Measurements from ENCODE around the gene RYR2. TPM values are rescaled to one million over a fixed set of nuclear protein-coding genes. Genes with fewer than 3 reads are reported as not detected.

Gene RYR2
- total and polyA plus RNA-seq, 8 donors = 1.6 to 6.9 (median 4.4) TPM

DNA sequence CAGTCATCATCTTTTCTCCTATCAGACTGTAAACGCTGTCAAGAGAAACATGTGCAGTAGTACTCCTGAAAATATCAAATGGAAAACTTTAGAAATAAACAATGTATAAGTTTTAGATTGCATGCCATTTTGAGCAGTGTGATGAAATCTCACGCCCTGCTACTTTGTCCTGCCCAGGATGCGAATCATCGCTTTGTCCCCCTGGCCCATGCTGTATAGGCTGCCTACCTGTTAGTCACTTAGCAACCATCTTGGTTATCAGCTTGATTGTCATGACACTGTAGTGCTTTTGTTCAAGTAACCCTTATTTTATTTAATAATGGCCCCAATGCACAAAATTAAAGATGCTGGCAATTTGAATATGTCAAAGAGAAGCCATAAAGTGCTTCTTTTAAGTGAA lies 485.8 kb downstream of the RYR2 start:
- Histone ChIP-seq H3K36me3 (no peaks in the 10 kb centered on the region), H3K9me3 (no peaks in the 10 kb centered on the region), H3K27ac (no peak overlapping the region), H3K4me1 (no peaks in the 10 kb centered on the region), H3K4me3 (no peak overlapping the region), H3K27me3 (no peaks in the 10 kb centered on the region)
- intact Hi-C loops (cut with DNase I) = no loop called here
- ATAC-seq (no peak), FAIRE-seq (no peak), DNase-seq (no peak)
- TF ChIP-seq, protein P1, sequence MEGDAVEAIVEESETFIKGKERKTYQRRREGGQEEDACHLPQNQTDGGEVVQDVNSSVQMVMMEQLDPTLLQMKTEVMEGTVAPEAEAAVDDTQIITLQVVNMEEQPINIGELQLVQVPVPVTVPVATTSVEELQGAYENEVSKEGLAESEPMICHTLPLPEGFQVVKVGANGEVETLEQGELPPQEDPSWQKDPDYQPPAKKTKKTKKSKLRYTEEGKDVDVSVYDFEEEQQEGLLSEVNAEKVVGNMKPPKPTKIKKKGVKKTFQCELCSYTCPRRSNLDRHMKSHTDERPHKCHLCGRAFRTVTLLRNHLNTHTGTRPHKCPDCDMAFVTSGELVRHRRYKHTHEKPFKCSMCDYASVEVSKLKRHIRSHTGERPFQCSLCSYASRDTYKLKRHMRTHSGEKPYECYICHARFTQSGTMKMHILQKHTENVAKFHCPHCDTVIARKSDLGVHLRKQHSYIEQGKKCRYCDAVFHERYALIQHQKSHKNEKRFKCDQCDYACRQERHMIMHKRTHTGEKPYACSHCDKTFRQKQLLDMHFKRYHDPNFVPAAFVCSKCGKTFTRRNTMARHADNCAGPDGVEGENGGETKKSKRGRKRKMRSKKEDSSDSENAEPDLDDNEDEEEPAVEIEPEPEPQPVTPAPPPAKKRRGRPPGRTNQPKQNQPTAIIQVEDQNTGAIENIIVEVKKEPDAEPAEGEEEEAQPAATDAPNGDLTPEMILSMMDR (IDR thresholded peaks at IDR 0.05) = no peak
- WGBS, 2 donors = 70 to 76% methylated on average over 4 of the region's 4 CpGs

DNA sequence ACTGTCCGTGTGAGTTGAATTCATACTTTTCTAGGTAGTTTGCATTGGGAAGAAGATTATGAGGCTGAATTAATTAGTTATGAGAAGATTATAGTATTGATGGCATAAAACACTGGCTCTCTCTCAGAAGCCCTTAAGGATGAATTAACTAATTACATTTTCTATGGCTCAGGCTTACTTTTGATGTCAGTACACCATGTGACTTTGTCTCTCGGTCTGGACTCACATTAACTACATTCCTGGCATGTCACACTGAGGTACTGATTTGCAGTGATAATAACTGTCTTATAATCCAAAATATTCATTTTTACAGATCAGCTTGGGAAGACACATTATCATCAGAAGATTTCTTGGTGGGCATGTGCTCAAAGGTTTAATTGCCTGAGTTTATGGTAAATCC lies 486.6 kb downstream of the RYR2 start:
- Histone ChIP-seq H3K4me3 (no peak overlapping the region), H3K27ac (no peak overlapping the region), H3K9me3 (no peaks in the 10 kb centered on the region), H3K27me3 (no peaks in the 10 kb centered on the region), H3K36me3 (no peaks in the 10 kb centered on the region), H3K4me1 (no peaks in the 10 kb centered on the region)
- TF ChIP-seq, protein P1 (IDR thresholded peaks at IDR 0.05) = no peak
- FAIRE-seq (no peak), ATAC-seq (no peak), DNase-seq (no peak)
- intact Hi-C loops (cut with DNase I) = no loop called here
- WGBS, 2 donors = 61 to 67% methylated on average over 2 of the region's 2 CpGs

DNA sequence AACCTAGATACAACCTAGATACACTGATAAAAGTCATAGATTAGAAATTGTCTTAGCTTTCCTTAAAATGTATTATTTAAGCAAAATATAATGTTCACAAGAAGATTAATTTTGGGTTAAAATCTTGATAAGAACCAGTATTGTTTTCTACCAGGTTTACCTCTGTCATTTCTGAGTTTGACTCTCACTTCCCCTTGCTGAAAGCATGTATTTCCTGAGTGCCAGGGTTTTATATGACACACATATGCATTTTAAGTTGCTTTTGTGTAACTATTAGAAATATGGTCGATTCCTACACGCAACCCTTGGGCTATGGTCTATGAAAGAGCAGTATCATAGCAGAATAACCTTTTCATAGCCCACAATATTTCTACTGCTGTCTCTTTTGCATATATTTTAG lies 497.1 kb downstream of the RYR2 start:
- no peak for ATAC-seq
- no peaks in the 10 kb centered on the region for H3K36me3 ChIP-seq
- intact Hi-C loops (cut with DNase I) = no loop called here
- no peak overlapping the region for H3K27ac ChIP-seq
- H3K9me3 ChIP-seq = no peaks in the 10 kb centered on the region
- no peak for DNase-seq
- no peaks in the 10 kb centered on the region for H3K4me1 ChIP-seq
- H3K27me3 ChIP-seq = no peaks in the 10 kb centered on the region
- no peak overlapping the region for H3K4me3 ChIP-seq
- FAIRE-seq = no peak
- TF ChIP-seq, protein P1 (IDR thresholded peaks at IDR 0.05) = no peak
- WGBS, 2 donors = 94 to 95% methylated on average over 2 of the region's 2 CpGs

DNA sequence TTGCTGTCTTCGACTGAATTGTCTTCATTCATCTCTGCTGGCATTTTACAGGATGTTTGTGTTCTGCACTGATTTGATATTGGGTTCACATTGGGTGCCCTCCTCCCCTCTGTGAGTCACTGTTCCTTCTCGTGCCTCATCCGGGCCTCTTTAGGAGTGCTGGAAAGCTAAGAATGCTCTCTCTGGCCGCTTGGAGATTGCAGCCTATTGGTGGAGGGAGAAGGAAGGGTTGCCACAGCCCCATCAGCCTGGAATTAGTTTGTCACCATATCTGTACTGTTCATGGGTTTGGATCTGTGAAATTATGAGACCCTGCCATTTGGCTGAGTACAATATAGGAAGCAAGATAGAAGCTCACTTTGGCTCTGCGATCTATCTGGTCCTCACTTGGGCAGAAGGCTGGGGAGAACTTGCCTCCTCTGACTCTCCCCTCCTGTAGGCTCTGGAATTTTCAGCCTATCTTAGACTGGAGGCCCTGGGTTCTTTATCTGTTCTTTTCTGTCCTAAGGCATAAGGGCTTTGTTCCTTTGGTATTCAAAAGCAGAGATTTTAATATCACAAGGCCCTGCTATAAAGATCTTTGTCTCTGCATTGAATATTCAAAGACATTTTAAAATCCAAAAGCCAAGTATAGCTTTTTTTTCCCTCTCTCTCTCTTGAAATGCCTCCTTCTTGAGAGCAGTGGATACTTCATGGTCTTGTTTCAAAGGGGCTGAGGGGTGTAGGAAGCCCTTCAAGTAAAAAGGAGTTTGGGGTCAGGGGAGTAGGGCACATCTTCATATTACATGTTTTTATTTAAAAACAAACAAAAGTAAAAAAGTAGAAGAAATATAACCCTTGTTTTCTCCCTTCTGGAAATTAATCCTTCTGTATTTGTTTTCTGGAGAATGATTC lies 500.8 kb downstream of the RYR2 start:
- Histone ChIP-seq H3K9me3 (no peaks in the 10 kb centered on the region), H3K36me3 (no peaks in the 10 kb centered on the region), H3K27me3 (no peaks in the 10 kb centered on the region), H3K27ac (no peak overlapping the region), H3K4me1 (no peaks in the 10 kb centered on the region), H3K4me3 (no peak overlapping the region)
- intact Hi-C loops (cut with DNase I) = no loop called here
- 64 to 76% methylated on average over 5 of the region's 5 CpGs for WGBS, 2 donors
- DNase-seq (no peak), FAIRE-seq (no peak), ATAC-seq (no peak)
- TF ChIP-seq, protein P1 (IDR thresholded peaks at IDR 0.05) = no peak

DNA sequence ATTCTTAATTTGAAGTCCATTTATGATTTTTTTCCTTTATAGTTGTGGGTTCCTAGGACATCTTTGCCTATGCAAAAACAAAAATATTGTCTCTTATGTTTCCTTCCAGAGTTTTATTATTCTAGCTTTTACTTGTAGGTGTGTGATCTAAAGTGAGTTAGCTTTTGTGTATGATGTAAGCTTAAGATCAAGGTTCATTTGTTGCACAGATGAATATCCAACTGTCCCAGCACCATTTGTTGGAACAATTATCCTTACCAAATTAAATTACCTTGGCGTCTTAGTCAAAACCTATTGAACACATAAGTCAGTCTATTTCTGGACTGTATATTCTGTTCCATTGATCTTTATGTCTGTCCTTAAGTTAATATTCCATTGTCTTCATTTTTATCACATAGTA lies 511.1 kb downstream of the RYR2 start:
- WGBS, 2 donors = 80 to 88% methylated on average over 1 of the region's 1 CpG
- FAIRE-seq (peak; percentile 34), ATAC-seq (no peak), DNase-seq (no peak)
- no peaks in the 10 kb centered on the region for H3K36me3 ChIP-seq
- no peaks in the 10 kb centered on the region for H3K4me1 ChIP-seq
- no peak overlapping the region for H3K4me3 ChIP-seq
- intact Hi-C loops (cut with DNase I) = loop anchor here in 1 of 3 donors (10.0 kb wide), 1 partner anchor 938 kb away; no protein-coding TSS in a partner anchor
- TF ChIP-seq, protein P1 (IDR thresholded peaks at IDR 0.05) = no peak
- no peak overlapping the region for H3K27ac ChIP-seq
- no peaks in the 10 kb centered on the region for H3K27me3 ChIP-seq
- H3K9me3 ChIP-seq = no peaks in the 10 kb centered on the region

All from pancreas (tissue), 10 donors.